HG03066 (cell line): Measurements from ENCODE around the gene IGFALS.

Source experiments
- ATAC-seq: cut with Tn5 transposase; IDR thresholded peaks from one replicate; pipeline ENCODE4 v1.9.1; 2021; ENCODE audit warnings: low read depth; ENCODE audit not compliant: unreplicated experiment

IGFALS gene

GRCh38 chr16:1747934-1748333, 45.6 kb downstream of the IGFALS start:
- ATAC-seq, result no peak

GRCh38 chr16:1746693-1747195, 46.8 kb downstream of the IGFALS start:
- ATAC-seq, result no peak

DNA sequence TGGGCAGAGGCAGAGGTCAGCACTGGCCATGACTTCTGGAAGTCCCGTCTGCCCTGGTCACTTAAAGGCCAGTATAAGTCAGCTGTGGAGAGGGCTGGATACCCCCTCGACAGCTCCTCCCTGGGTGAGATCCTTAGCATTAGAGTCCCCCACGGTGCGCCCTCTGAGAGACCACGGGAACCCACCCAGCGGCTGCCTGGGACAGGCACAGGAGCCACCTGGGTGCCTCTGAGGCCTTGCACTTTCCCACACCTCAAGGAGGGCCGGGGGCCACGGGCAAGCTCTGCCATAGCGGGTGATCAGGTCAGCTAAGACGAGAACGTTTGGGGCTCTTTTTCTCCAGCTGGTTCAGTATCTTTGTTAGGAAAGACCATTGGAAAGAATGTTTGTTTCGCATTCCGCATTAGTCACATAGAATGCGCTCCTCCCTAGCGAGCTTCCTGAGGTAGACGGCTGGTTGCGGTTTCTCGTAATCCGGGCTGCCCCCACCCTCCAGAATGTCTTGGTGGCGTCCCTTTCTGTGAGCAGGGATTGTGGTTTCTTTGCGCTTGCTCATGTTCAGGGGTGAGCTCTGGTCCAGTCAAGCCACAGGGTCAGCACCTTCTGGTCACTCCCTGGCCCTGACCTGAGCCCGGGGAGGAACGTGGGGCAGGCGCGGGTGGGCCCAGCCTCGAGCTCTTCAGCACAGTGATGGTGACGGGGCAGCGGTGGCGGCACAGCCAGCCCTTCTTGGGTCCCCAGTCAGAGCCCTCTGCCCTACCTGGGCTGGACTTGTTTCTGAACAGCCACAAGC, 47.4 kb downstream of the IGFALS start:
- no peak for ATAC-seq

DNA sequence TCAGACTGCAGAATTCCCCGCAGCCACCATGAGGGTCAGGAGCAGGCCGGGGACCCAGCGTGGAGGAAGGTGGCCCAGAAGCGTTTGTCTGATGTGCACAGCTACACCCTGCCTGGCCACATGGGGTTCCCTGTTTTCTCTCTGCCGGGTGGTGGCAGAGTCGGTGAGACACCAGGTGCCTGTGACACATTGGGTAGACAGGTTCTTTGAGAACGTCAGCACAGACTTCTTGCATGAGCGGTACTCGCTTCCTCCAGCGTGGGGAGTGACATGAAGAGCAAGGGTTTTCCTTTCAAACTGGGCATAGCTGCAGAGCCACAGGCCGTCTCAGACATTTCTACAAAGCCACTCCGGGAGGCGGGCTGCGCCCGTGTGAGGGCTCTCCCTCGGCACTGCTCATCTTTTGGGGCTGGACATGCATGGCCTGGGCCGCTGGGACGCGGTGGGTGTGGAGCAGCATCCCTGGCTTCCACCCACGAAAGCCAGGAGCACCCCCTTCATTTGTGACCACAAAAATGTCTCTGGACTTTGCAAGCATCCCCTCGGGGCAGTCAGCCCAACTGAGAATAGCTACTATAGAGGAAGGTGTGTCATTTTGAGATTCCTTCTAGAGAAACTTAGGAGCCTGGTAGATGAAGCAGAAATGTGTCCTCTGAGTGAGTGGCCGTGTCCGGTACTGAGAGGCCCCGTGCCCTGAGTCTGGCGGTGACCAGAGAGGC, 48.2 kb downstream of the IGFALS start:
- no peak for ATAC-seq

GRCh38 chr16:1744338-1744840, 49.1 kb downstream of the IGFALS start:
- no peak for ATAC-seq

- no peak for ATAC-seq
These were observed 49.8 kb downstream of the IGFALS start for GRCh38 chr16:1743376-1744337.

DNA sequence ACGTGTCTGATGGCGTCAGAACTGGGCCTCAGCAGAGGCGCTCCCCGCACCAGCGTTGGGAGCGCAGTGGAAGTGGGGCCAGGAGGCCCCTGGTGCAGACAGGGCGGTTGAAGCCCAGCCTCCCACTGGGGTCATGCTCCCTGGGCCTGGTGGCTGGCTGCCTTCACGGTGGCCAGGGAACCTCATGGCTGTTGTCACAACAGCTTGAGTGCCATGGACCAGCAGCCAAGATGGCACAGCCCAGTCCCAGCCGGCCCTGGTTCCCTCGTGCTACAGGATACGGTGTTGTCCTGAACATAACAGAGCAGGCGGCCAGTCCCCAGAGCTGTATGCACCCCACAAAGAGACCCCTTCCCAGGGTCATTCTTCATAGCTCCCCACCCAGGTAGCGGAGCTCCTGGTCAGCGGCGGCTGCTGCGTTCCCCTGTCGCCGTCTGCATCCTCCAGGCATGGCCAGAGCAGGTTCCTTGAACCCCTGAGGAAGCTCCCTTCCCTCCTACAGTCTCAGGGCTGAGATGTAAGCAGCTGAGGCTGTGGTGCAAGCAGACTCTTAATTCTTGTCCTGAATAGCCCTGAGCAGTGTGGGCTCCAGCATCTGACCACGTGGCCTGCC, 51.8 kb downstream of the IGFALS start:
- ATAC-seq, result no peak

GRCh38 chr16:1740781-1741490, 52.6 kb downstream of the IGFALS start:
- ATAC-seq, result no peak
